GM19193 (cell line): Measurements from ENCODE around the gene RBP7.

ENCODE experiments used
- POLR2A ChIP-seq: IDR thresholded peaks from 4 replicates; pipeline ENCODE4 v1.6.1; 2011; ENCODE audit not compliant: insufficient read depth, insufficient read length; ENCODE audit errors: extremely low read depth

The RBP7 gene

DNA sequence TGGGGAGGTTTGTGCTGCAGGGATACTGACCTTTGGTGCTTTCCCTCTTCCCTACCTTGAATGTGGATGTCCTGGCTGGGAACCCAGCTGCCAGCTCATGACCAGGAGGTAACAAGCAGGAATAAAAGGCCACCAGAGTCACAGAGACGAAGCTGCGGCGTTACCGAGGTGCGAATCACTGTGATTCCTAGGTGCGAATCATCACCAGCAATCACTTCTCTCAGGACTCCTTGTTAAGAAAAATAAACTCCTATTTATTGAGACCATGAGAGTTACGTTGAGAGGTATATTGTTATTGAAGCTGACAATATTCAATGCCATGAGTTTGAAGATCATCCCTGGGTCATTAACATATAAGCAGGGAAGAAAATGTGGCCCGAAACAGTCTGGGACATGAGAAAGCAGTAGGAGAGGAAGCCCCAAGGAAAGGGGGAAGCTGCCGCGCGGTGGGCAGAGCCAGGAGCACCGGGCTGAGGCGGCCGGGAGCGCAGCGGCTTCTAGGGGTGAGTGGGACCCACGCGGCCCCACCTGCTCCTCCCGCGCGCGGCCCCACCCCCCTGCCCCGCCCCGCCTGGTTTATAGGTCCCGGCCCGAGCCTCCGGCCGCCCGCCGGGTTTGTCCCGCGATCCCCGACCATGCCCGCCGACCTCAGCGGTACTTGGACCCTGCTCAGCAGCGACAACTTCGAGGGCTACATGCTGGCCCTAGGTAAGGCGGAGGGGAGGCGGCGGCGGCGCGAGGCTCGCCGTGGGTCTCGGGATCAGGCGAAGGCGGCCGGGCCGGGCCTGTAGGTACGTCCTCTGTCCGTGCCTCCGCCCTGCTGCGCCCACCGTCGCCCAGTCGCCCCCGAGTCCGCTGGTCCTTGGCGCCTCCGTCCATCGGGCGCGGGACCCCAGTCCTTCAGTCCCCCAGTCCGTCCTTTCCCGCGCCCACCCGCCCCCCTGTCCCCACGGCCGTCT is at the start of gene RBP7:
Gene RBP7, plus strand, starts transcription at position 605 of the 959 bp plus-strand sequence. Its CDS starts 31 bp downstream, at position 636.
- TF ChIP-seq POLR2A = no peak

- no peak for TF ChIP-seq POLR2A
Observed at GRCh38 chr1:9957726-9958125, 39.3 kb upstream of the RBP7 start.

GRCh38 chr1:9960011-9960410 is 37.0 kb upstream of the RBP7 start:
- TF ChIP-seq POLR2A = no peak

GRCh38 chr1:9960706-9961562 is 36.1 kb upstream of the RBP7 start:
- peak; percentile 47 for TF ChIP-seq POLR2A

DNA sequence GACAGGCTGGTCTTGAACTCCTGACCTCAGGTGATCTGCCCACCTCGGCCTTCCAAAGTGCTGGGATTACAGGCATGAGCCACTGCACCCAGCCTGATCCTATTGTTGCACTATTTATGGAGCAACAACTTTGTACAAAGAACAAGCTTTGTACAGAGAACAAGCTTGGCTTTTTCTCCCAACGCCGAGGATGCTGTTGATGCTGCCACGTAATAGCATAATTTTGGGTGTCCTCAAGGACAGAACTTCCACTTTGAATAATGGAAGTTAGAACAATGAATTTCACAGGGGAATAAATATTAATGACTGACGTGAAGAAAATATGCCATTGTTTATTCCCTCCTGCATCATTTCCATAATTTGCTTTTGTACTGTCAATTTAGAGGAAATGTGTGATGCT is 12.8 kb upstream of the RBP7 start:
- no peak for TF ChIP-seq POLR2A

DNA sequence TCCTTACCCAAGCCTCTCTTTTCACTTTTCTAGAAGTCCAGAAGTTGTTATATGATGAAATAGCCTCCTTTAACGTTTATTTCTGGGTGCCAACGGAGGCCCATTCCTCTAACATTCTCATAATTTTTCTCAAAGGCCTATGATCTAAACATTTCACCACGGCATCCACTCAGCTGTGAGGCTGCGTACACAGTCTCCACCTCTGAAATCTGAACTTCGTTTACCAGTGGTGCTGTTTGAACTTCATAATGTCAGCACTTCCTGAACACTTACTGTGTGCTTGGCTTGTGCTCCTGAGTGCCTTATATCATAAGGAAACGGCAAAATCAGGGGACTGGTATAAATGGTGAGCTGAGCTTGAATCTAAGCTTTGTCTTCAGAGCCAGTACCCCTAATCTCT is 12.0 kb upstream of the RBP7 start:
- TF ChIP-seq POLR2A = no peak

DNA sequence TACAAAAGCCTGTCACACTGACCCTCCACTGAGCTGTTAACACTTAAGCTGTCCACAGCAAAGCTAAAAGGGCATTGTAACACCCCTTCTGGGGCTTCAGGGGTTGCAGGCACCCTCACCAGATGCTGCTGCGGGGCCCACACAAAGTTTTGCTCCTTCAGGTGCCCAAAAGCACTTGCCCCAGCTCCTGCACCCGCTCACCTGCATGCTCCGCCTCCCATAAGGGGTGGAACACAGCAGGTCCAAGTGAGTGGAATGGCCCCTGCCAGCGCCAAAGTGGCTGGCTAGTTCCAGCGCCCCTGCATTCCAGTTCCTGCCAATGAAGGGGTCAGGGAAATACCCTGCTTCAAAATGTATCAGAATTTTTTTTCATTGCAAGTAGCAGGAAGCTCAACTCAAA is 7.3 kb upstream of the RBP7 start:
- TF ChIP-seq POLR2A = no peak

DNA sequence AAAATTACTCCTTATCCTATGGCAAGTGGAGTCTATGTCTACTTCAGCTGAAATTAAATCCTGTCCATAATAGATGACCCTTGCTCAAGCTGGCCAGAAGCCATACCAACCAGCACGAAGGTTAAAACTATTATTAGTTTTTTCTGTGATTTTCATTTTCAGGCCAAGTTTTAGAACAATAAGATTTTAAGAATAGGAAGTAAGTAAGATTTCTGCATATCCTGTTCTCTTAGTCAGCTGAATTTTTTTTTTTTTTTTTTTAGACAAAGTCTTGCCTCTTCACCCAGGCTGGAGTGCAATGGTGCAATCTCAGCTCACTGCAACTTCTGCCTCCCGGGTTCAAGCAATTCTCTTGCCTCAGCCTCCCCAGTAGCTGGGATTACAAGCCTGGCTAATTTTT is 6.1 kb upstream of the RBP7 start:
- TF ChIP-seq POLR2A = no peak

DNA sequence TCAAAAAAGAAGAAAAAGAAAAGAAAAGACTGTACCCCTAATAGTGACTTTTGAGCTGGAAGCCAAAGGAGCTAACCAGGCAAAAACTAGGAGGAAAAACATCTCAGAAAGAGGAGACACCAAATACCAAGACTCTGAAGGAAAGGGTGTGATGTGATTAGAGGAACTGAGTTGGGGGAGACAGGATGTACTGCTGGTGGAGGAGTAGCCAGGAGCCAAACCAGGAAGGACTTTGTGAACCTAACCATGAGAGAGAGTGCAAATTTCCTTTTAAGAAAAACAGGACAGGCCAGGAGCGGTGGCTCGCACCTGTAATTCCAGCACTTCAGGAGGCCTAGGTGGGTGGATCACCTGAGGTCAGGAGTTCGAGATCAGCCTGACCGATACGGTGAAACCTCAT is 4.1 kb upstream of the RBP7 start:
- no peak for TF ChIP-seq POLR2A

- TF ChIP-seq POLR2A = no peak
Observed at GRCh38 chr1:9993561-9994075, 3.4 kb upstream of the RBP7 start.

GRCh38 chr1:10001016-10001665 is 4.1 kb downstream of the RBP7 start:
- TF ChIP-seq POLR2A = no peak

GRCh38 chr1:10007169-10007568 is 10.1 kb downstream of the RBP7 start:
- TF ChIP-seq POLR2A = no peak

GRCh38 chr1:10014016-10014415 is 17.0 kb downstream of the RBP7 start:
- no peak for TF ChIP-seq POLR2A

DNA sequence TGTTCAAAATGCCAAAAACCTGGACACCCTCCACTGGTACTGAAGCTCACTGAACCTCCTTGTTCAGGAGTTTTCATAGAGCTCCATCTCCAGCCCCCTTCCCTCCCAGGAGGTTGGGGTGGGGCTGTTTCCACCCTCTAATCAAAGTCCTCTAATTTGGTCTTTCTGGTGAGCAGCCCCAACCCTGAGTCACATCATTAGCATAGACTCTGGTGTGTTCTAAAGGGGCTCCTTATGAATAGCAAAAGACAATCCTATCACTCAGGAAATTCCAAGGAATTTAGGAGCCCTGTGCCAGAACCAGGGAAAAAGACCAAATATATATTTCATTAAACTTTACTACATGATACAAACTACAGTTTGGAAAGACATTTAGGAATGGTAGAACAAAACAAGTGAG is 22.5 kb downstream of the RBP7 start:
- no peak for TF ChIP-seq POLR2A

DNA sequence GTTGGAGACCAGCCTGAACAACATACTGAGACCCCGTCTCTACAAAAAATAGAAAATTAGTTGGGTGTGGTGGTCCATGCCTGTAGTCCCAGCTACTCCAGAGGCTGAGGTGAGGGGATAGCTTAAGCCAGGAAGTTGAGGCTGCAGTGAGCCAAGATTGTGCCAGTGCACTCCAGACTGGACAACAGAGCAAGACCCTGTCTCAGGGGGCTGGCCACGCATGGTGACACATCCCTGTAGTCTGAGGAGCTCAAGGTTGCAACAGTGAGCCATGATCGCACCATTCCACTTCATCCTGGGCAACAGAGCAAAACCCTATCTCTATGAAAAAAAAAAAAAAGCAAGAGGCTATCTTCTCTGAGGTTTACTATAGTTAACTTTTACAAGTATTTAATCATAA is 23.1 kb downstream of the RBP7 start:
- no peak for TF ChIP-seq POLR2A

DNA sequence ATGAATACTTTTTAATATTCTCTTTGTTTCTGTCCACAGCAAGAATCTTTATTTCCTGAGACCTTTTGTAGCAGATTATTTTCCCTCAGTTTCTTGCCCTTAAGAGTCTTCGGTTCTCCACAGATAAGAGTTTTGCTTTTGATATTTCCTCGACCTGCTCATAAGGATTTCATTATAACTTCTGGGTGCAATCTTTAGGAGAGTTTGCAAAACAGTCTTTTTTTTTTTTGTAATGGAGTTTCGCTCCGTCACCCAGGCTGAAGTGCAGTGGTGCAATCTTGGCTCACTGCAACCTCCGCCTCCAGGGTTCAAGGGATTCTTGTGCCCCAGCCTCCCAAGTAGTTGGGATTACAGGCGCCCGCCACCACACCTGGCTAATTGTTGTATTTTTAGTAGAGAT is 25.6 kb downstream of the RBP7 start:
- no peak for TF ChIP-seq POLR2A

DNA sequence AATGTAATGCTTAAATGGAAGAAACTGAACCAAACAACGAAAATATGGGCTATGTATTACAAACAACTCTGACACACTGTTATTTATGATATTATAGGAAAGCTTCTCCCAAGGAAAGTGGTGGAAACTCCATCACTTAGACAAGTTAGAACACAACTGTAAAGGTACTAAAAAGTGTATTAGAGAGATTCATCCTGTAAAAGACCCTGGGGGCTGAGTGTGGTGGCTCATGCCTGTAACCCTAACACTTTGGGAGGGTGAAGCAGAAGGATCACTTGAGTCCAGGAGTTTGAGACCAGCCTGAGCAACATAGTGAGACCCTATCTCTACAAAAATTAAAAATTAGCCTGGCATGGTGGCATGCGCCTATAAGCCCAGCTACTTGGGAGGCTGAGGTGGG is 28.3 kb downstream of the RBP7 start:
- no peak for TF ChIP-seq POLR2A
